MCF 10A (cell line): Measurements from ENCODE around the gene ZNF618. TPM values are rescaled to one million over a fixed set of nuclear protein-coding genes. Genes with fewer than 3 reads are reported as not detected.

ENCODE experiments used
- BruUV-seq: library from RNA; stranded (reverse); fragments of 400-500 nt; replicated peaks from 2 replicates; lab custom pipeline; 2021; lab: Mats Ljungman, UMichigan
- CTCF ChIA-PET: fragments of 300-600 bp; sonication (Branson Sonifier 250); formaldehyde crosslinking; extraction: SDS; loops from one replicate; lab custom pipeline; 2021; ENCODE audit warnings: antibody characterized with exemption, inconsistent platforms; lab: Yijun Ruan, JAX
- POLR2A ChIA-PET: fragments of 300-600, 350-650 bp; sonication (Branson Sonifier 250); formaldehyde crosslinking; extraction: SDS; loops from one replicate; lab custom pipeline; 2020; ENCODE audit warnings: antibody characterized with exemption, inconsistent platforms; lab: Yijun Ruan, JAX
- DNase-seq: peaks from one replicate; pipeline ENCODE4 v3.0.0-alpha.2; 2018; ENCODE audit not compliant: unreplicated experiment
- H3K27ac Mint-ChIP-seq: one replicate; pipeline ENCODE4 v1.8.0; 2022; ENCODE audit warnings: mild to moderate bottlenecking, low read depth, mixed read lengths; ENCODE audit not compliant: unreplicated experiment
- H3K27me3 Mint-ChIP-seq: one replicate; pipeline ENCODE4 v1.8.0; 2022; ENCODE audit warnings: mixed read lengths; ENCODE audit not compliant: insufficient read depth, unreplicated experiment
- H3K36me3 Mint-ChIP-seq: one replicate; pipeline ENCODE4 v1.8.0; 2022; ENCODE audit warnings: mild to moderate bottlenecking, moderate library complexity, mixed read lengths; ENCODE audit not compliant: insufficient read depth, unreplicated experiment
- H3K4me1 Mint-ChIP-seq: one replicate; pipeline ENCODE4 v1.8.0; 2022; ENCODE audit warnings: mixed read lengths; ENCODE audit not compliant: insufficient read depth, unreplicated experiment
- H3K4me3 Mint-ChIP-seq: one replicate; pipeline ENCODE4 v1.8.0; 2022; ENCODE audit warnings: mild to moderate bottlenecking, moderate library complexity, mixed read lengths; ENCODE audit not compliant: unreplicated experiment
- H3K9me3 Mint-ChIP-seq: one replicate; pipeline ENCODE4 v1.8.0; 2022; ENCODE audit warnings: mixed read lengths; ENCODE audit not compliant: unreplicated experiment
- intact Hi-C: fragments of 100-400 bp; cut with micrococcal nuclease; formaldehyde crosslinking; loops from 2 replicates; pipeline ENCODE4 v1.14.1; 2022
- total RNA-seq: library from RNA; stranded (reverse); gene quantifications from 2 replicates; pipeline ENCODE4 v1.2.3, GENCODE V29; 2022
- TF ChIP-seq, protein P1 (sequence below): fragments of 200-600 bp; IDR thresholded peaks from one replicate; pipeline ENCODE4 v1.8.0; 2022; ENCODE audit warnings: antibody characterized with exemption, mild to moderate bottlenecking; ENCODE audit not compliant: unreplicated experiment

The ZNF618 gene
- total RNA-seq, 1 experiment from 2014 or later, result 4.8 TPM

DNA sequence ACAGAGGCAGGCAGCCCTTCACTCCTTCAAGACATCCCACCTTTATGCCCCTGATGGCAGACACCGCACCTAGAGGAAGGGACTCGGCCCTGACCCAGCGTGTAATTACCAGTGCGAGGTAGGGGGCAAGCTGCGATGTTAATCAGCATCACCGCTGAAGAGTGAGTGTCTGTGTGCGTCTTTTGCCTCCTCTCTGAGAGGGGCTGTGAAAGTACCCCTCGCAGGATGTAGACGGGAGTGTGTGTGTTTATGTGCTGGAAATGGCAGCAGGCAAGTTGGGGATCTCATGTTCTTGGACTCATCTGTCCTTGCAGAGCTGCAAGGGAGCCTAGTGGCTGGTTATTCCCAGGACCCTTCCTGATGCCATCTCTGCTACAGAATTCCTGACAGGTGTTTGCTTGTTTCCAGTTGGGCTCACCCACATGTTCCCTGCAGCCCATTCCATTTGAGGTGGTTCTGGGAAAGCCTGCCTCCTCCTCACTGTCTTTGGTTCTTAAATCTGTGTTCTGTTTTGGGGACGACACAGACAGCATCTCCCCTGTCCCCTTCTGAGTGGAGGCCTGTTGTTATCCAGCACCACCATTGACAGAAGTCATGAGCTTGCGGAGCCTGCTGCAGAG is 70.5 kb downstream of the ZNF618 start:
- H3K9me3 Mint-ChIP-seq, result no peaks in the 10 kb centered on the region
- no peak overlapping the region for H3K27ac Mint-ChIP-seq
- peaks cover 13% of the 10 kb centered on the region for H3K36me3 Mint-ChIP-seq
- TF ChIP-seq, protein P1, sequence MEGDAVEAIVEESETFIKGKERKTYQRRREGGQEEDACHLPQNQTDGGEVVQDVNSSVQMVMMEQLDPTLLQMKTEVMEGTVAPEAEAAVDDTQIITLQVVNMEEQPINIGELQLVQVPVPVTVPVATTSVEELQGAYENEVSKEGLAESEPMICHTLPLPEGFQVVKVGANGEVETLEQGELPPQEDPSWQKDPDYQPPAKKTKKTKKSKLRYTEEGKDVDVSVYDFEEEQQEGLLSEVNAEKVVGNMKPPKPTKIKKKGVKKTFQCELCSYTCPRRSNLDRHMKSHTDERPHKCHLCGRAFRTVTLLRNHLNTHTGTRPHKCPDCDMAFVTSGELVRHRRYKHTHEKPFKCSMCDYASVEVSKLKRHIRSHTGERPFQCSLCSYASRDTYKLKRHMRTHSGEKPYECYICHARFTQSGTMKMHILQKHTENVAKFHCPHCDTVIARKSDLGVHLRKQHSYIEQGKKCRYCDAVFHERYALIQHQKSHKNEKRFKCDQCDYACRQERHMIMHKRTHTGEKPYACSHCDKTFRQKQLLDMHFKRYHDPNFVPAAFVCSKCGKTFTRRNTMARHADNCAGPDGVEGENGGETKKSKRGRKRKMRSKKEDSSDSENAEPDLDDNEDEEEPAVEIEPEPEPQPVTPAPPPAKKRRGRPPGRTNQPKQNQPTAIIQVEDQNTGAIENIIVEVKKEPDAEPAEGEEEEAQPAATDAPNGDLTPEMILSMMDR, result no peak
- H3K27me3 Mint-ChIP-seq, result no peaks in the 10 kb centered on the region
- CTCF ChIA-PET, result interaction anchor here (0.6 to 3.1 kb wide), 3 partner anchors 17 to 36 kb away, joined by 3 to 9 read pairs (median 3); no protein-coding TSS in a partner anchor
- POLR2A ChIA-PET, result no interaction called here
- BruUV-seq, result no TSS peak
- DNase-seq, result no peak
- no peak overlapping the region for H3K4me3 Mint-ChIP-seq
- no peaks in the 10 kb centered on the region for H3K4me1 Mint-ChIP-seq
- intact Hi-C loops, result no loop called here

DNA sequence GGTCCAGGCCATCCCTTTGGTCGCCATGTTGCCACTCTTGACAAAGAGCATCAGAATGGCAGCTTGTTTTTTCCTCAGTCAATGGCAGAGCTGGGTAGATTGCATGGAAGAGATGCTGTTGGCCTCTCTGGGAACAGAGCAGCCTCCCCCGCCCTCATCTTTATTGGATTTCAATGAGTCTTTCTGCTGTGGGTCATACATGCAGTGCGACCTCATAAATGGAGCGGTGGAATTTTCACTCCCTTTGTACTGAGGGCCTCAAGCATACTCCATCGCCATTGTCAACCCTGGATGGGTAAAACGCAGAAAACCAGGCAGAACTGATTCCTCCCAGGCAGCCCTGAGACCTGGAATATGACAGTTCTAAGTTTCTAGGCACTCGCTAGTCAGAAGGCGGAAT is 71.8 kb downstream of the ZNF618 start:
- H3K9me3 Mint-ChIP-seq, result no peaks in the 10 kb centered on the region
- CTCF ChIA-PET, result interaction anchor here (0.8 to 3.1 kb wide), 2 partner anchors 9 to 16 kb away, joined by 3 to 9 read pairs; no protein-coding TSS in a partner anchor
- intact Hi-C loops, result no loop called here
- DNase-seq, result no peak
- no peak overlapping the region for H3K27ac Mint-ChIP-seq
- no peak overlapping the region for H3K4me3 Mint-ChIP-seq
- TF ChIP-seq, protein P1, result no peak
- no peaks in the 10 kb centered on the region for H3K4me1 Mint-ChIP-seq
- BruUV-seq, result no TSS peak
- POLR2A ChIA-PET, result no interaction called here
- H3K36me3 Mint-ChIP-seq, result peaks cover 13% of the 10 kb centered on the region
- H3K27me3 Mint-ChIP-seq, result no peaks in the 10 kb centered on the region

DNA sequence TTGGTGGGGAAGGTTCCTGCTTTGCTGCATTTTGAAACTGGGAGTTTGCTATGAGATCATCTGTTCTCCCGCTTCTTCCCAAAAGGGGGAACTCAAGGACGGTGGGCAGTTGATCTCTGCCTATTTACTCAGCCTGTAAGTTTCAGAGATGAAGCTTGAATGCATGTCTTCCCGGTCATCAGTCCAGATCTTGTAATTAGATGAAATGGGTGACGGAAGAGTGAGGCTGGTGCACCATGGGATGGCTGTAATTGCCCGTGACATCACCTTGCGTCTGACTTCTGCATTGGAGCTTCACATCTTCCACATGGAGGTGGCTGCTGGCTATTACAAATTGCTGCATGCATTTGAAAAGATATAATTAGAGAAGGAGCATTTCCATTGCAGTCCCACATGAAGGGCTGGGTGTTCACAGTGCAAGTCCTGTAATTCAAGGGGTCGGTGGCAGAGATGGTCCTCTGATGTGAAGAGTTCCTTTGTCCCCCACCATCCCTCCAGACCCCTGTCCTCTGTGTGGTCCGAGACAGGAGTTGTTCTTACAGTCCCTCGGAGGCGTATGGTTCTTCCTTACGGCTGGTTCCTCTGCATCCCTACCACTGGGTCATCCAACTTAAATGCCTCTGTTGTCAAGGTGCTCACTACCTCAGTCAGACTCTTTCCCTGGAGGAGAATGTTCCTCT is 72.9 kb downstream of the ZNF618 start:
- H3K4me3 Mint-ChIP-seq, result no peak overlapping the region
- no peaks in the 10 kb centered on the region for H3K27me3 Mint-ChIP-seq
- TF ChIP-seq, protein P1, result no peak
- BruUV-seq, result no TSS peak
- no peak for DNase-seq
- no peak overlapping the region for H3K27ac Mint-ChIP-seq
- no peaks in the 10 kb centered on the region for H3K4me1 Mint-ChIP-seq
- intact Hi-C loops, result no loop called here
- POLR2A ChIA-PET, result no interaction called here
- no peaks in the 10 kb centered on the region for H3K9me3 Mint-ChIP-seq
- CTCF ChIA-PET, result interaction anchor here (0.8 kb wide), 1 partner anchor 10 kb away, joined by 3 read pairs; no protein-coding TSS in a partner anchor
- H3K36me3 Mint-ChIP-seq, result peaks cover 13% of the 10 kb centered on the region

DNA sequence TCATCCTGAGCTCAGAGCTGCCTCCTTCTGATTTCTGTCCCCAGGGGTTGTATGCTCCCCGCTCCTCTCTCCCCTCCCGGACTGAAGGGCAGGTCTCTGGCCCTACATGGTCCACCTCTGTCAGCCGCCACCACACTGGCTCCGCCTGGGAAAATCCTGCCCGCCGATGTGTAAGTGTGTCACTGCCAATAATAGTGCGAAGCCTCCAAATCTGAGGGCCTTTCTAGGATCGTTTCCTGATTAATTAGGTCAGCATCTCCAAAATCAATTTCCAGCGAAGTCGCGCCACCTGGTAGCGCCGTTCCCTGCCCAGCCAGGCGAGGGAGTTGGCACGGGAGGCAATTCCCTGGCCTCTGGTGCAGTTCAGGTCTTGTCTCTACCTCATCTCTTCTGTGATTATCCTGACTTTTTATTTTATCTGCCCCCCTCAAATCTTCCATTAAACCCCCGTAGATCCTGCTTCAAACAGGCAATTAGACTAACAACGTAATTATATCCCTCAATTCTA is 73.5 kb downstream of the ZNF618 start:
- Mint-ChIP-seq H3K4me3 (no peak overlapping the region), H3K4me1 (peaks cover 2% of the 10 kb centered on the region), H3K27me3 (no peaks in the 10 kb centered on the region), H3K27ac (no peak overlapping the region), H3K36me3 (peaks cover 13% of the 10 kb centered on the region), H3K9me3 (no peaks in the 10 kb centered on the region)
- ChIA-PET POLR2A (no interaction called here), CTCF (no interaction called here)
- DNase-seq, result no peak
- no TSS peak for BruUV-seq
- TF ChIP-seq, protein P1, result no peak
- intact Hi-C loops, result no loop called here
